HepG2 (cell line): ENCODE data around the gene MRPL43. TPM values are rescaled to one million over a fixed set of nuclear protein-coding genes. Genes with fewer than 3 reads are reported as not detected.

Experiments
- BHLHE40 ChIP-seq: IDR thresholded peaks from 2 replicates; pipeline ENCODE4 v1.6.1; 2011; ENCODE audit warnings: low read length, improper control_type of control experiment
- HNRNPL ChIP-seq: fragments of 200-400 bp; formaldehyde crosslinking; IDR thresholded peaks from 2 replicates; pipeline ENCODE4 v1.6.1; 2017; ENCODE audit warnings: mild to moderate bottlenecking, low read depth, low read length
- KDM3A ChIP-seq: IDR thresholded peaks from 2 replicates; pipeline ENCODE4 v1.6.1; 2018; ENCODE audit warnings: low read depth, missing compliant biosample characterization
- MED1 ChIP-seq: sonication (generic); formaldehyde crosslinking; IDR thresholded peaks from 2 replicates; pipeline ENCODE4 v1.4.0; 2020; ENCODE audit warnings: missing genetic modification reagents
- NBN ChIP-seq: fragments of 450-650 bp; conservative IDR thresholded peaks from 2 replicates; pipeline ENCODE4 v1.6.1; 2017
- SP1 ChIP-seq, 2 experiments: fragments of 450-650 bp in 1 of 2; sonication (generic) in 1 of 2; formaldehyde crosslinking in 1 of 2; IDR thresholded peaks; 2 replicates each; pipeline versions ENCODE4 v1.4.0 to v1.6.1; 2016 to 2020; ENCODE audit warnings: missing genetic modification reagents in 1 of 2
- TBX3 ChIP-seq: fragments of 450-650 bp; IDR thresholded peaks from 2 replicates; pipeline ENCODE4 v1.6.1; 2017; ENCODE audit warnings: antibody characterized with exemption, mild to moderate bottlenecking, inconsistent platforms, borderline replicate concordance
- ZFP41 ChIP-seq: sonication (generic); formaldehyde crosslinking; IDR thresholded peaks from 2 replicates; pipeline ENCODE4 v1.4.0; 2020; ENCODE audit warnings: mild to moderate bottlenecking, missing genetic modification reagents, borderline replicate concordance
- ZKSCAN5 ChIP-seq: sonication (generic); formaldehyde crosslinking; IDR thresholded peaks from 2 replicates; pipeline ENCODE4 v1.5.1; 2020; ENCODE audit warnings: mild to moderate bottlenecking, missing genetic modification reagents
- ZNF253 ChIP-seq: sonication (generic); formaldehyde crosslinking; IDR thresholded peaks from 2 replicates; pipeline ENCODE4 v1.8.0; 2022; ENCODE audit warnings: mild to moderate bottlenecking, missing genetic modification reagents, borderline replicate concordance
- ZNF343 ChIP-seq: sonication (generic); formaldehyde crosslinking; IDR thresholded peaks from 2 replicates; pipeline ENCODE4 v1.4.0; 2020; ENCODE audit warnings: mild to moderate bottlenecking, missing genetic modification reagents
- polyA plus RNA-seq, 8 experiments: library from polyadenylated mRNA; depleted of rRNA in 3 of 8; stranded (reverse) in 7 of 8; unstranded in 1 of 8; fragments of >200 nt; fragmentation: Illumina TruSeq in 4 of 8; extraction: Trizol in 4 of 8; gene quantifications; 2 replicates each; pipeline versions ENCODE4 v1.2.1 to v1.2.3, GENCODE V29; 2011 to 2016; ENCODE audit warnings: low read depth in 4 of 8, missing spikeins in 1 of 8, mixed read lengths in 1 of 8; ENCODE audit not compliant: insufficient read depth in 1 of 8
- total RNA-seq, 5 experiments: library from RNA; depleted of rRNA; stranded (reverse); fragments of >200 nt; fragmentation: Illumina TruSeq; extraction: Trizol; gene quantifications; 2 replicates each; pipeline ENCODE4 v1.2.3, GENCODE V29; 2016; ENCODE audit warnings: low read depth in 1 of 5
- TF ChIP-seq, protein P1 (sequence below): sonication (generic); formaldehyde crosslinking; conservative IDR thresholded peaks from 2 replicates; pipeline ENCODE4 v1.5.0; 2020; ENCODE audit warnings: missing genetic modification reagents
- TF ChIP-seq, protein P2 (sequence below): IDR thresholded peaks from 2 replicates; pipeline ENCODE4 v1.6.1; 2016
- TF ChIP-seq, protein P3 (sequence below): sonication (generic); formaldehyde crosslinking; IDR thresholded peaks from 2 replicates; pipeline ENCODE4 v1.5.0; 2020; ENCODE audit warnings: mild to moderate bottlenecking, missing genetic modification reagents
- TF ChIP-seq, protein P4 (sequence below): sonication (generic); formaldehyde crosslinking; IDR thresholded peaks from 2 replicates; pipeline ENCODE4 v1.5.1; 2020; ENCODE audit warnings: mild to moderate bottlenecking, missing genetic modification reagents, moderate library complexity
- TF ChIP-seq, protein P5 (sequence below): sonication (generic); formaldehyde crosslinking; IDR thresholded peaks from 2 replicates; pipeline ENCODE4; 2020; ENCODE audit warnings: missing genetic modification reagents, mild to moderate bottlenecking, borderline replicate concordance

The MRPL43 gene
- total and polyA plus RNA-seq, 2 of the 13 experiments (the other 11 are each of a cell fraction or from before 2014, with no cell fraction given) = 71.0 to 73.7 TPM

DNA sequence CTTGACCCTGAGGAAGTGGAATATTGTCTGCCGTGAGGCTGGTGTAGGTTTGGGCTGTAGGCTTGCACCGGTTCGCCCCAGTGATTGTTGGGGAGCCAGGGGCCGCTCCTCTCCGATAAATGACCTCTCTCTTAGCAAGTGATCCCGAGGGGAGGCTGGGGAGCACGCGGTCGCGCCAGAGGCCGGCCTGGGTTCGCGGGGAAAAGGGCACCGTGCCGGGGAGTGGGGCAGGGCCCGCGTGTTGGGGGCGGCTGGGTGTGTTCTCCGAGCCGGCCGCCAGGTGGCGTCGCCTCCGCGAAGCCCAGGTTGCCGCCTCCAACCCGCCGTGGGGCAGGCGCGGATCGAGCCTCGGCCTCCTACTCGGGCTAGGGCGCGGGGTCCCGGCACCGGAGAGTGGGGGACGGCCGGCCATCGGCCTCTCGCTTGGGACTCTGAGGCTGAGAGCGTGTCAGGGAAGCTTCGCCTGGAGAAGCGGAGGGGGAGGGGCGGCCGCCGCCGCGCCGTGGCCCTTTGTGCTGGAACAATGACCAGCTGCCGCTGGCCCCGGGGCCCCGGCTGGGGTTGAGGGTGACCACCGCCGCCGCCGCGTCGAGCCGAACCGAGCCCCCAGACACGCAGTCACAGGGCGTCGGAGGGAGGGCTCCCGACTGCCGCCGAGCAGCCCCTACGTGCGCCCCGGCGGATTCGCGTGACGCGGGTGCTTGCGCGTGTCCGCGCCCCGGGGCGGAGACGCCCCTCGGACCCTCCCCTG lies 11.9 kb upstream of the MRPL43 start (continued):
- TF ChIP-seq, protein P1, sequence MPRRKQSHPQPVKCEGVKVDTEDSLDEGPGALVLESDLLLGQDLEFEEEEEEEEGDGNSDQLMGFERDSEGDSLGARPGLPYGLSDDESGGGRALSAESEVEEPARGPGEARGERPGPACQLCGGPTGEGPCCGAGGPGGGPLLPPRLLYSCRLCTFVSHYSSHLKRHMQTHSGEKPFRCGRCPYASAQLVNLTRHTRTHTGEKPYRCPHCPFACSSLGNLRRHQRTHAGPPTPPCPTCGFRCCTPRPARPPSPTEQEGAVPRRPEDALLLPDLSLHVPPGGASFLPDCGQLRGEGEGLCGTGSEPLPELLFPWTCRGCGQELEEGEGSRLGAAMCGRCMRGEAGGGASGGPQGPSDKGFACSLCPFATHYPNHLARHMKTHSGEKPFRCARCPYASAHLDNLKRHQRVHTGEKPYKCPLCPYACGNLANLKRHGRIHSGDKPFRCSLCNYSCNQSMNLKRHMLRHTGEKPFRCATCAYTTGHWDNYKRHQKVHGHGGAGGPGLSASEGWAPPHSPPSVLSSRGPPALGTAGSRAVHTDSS = no peak
- TF ChIP-seq TBX3 (no peak), HNRNPL (peak; percentile 81), NBN (no peak), ZKSCAN5 (CRISPR knock-in tag) (no peak), SP1 (IDR thresholded peaks at IDR 0.05) (no peak), SP1 (CRISPR knock-in tag; IDR thresholded peaks at IDR 0.05) (peak; percentile 44; the same call in 1 of the 2 replicates), ZNF253 (CRISPR knock-in tag) (no peak), KDM3A (CRISPR knock-in tag) (peak; percentile 85; the same call in 1 of the 2 replicates), MED1 (CRISPR knock-in tag) (peak; percentile 58; the same call in 1 of the 2 replicates), ZFP41 (CRISPR knock-in tag) (no peak), ZNF343 (CRISPR knock-in tag) (peak; percentile 64; the same call in 1 of the 2 replicates), BHLHE40 (no peak)
- TF ChIP-seq, protein P2, sequence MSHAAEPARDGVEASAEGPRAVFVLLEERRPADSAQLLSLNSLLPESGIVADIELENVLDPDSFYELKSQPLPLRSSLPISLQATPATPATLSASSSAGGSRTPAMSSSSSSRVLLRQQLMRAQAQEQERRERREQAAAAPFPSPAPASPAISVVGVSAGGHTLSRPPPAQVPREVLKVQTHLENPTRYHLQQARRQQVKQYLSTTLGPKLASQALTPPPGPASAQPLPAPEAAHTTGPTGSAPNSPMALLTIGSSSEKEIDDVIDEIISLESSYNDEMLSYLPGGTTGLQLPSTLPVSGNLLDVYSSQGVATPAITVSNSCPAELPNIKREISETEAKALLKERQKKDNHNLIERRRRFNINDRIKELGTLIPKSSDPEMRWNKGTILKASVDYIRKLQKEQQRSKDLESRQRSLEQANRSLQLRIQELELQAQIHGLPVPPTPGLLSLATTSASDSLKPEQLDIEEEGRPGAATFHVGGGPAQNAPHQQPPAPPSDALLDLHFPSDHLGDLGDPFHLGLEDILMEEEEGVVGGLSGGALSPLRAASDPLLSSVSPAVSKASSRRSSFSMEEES (CRISPR knock-in tag) = no peak
- TF ChIP-seq, protein P3, sequence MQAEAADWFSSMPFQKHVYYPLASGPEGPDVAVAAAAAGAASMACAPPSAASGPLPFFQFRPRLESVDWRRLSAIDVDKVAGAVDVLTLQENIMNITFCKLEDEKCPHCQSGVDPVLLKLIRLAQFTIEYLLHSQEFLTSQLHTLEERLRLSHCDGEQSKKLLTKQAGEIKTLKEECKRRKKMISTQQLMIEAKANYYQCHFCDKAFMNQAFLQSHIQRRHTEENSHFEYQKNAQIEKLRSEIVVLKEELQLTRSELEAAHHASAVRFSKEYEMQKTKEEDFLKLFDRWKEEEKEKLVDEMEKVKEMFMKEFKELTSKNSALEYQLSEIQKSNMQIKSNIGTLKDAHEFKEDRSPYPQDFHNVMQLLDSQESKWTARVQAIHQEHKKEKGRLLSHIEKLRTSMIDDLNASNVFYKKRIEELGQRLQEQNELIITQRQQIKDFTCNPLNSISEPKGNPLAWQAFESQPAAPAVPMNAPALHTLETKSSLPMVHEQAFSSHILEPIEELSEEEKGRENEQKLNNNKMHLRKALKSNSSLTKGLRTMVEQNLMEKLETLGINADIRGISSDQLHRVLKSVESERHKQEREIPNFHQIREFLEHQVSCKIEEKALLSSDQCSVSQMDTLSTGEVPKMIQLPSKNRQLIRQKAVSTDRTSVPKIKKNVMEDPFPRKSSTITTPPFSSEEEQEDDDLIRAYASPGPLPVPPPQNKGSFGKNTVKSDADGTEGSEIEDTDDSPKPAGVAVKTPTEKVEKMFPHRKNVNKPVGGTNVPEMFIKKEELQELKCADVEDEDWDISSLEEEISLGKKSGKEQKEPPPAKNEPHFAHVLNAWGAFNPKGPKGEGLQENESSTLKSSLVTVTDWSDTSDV (CRISPR knock-in tag) = peak; percentile 49; the same call in 1 of the 2 replicates
- TF ChIP-seq, protein P4, sequence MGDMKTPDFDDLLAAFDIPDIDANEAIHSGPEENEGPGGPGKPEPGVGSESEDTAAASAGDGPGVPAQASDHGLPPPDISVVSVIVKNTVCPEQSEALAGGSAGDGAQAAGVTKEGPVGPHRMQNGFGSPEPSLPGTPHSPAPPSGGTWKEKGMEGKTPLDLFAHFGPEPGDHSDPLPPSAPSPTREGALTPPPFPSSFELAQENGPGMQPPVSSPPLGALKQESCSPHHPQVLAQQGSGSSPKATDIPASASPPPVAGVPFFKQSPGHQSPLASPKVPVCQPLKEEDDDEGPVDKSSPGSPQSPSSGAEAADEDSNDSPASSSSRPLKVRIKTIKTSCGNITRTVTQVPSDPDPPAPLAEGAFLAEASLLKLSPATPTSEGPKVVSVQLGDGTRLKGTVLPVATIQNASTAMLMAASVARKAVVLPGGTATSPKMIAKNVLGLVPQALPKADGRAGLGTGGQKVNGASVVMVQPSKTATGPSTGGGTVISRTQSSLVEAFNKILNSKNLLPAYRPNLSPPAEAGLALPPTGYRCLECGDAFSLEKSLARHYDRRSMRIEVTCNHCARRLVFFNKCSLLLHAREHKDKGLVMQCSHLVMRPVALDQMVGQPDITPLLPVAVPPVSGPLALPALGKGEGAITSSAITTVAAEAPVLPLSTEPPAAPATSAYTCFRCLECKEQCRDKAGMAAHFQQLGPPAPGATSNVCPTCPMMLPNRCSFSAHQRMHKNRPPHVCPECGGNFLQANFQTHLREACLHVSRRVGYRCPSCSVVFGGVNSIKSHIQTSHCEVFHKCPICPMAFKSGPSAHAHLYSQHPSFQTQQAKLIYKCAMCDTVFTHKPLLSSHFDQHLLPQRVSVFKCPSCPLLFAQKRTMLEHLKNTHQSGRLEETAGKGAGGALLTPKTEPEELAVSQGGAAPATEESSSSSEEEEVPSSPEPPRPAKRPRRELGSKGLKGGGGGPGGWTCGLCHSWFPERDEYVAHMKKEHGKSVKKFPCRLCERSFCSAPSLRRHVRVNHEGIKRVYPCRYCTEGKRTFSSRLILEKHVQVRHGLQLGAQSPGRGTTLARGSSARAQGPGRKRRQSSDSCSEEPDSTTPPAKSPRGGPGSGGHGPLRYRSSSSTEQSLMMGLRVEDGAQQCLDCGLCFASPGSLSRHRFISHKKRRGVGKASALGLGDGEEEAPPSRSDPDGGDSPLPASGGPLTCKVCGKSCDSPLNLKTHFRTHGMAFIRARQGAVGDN (CRISPR knock-in tag) = peak; percentile 78
- TF ChIP-seq, protein P5, sequence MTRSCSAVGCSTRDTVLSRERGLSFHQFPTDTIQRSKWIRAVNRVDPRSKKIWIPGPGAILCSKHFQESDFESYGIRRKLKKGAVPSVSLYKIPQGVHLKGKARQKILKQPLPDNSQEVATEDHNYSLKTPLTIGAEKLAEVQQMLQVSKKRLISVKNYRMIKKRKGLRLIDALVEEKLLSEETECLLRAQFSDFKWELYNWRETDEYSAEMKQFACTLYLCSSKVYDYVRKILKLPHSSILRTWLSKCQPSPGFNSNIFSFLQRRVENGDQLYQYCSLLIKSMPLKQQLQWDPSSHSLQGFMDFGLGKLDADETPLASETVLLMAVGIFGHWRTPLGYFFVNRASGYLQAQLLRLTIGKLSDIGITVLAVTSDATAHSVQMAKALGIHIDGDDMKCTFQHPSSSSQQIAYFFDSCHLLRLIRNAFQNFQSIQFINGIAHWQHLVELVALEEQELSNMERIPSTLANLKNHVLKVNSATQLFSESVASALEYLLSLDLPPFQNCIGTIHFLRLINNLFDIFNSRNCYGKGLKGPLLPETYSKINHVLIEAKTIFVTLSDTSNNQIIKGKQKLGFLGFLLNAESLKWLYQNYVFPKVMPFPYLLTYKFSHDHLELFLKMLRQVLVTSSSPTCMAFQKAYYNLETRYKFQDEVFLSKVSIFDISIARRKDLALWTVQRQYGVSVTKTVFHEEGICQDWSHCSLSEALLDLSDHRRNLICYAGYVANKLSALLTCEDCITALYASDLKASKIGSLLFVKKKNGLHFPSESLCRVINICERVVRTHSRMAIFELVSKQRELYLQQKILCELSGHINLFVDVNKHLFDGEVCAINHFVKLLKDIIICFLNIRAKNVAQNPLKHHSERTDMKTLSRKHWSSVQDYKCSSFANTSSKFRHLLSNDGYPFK = no peak
